ENCODE data around the gene ACYP1.

ACYP1 gene

GRCh38 chr14:75040507-75040906 lies 23.3 kb downstream of the ACYP1 start:
- DNase-seq: no peak

GRCh38 chr14:75032939-75033338 lies 30.9 kb downstream of the ACYP1 start:
- DNase-seq: no peak

GRCh38 chr14:75030147-75030546 lies 33.7 kb downstream of the ACYP1 start:
- DNase-seq: no peak

GRCh38 chr14:75025876-75026275 lies 37.9 kb downstream of the ACYP1 start:
- DNase-seq: no peak

- DNase-seq: no peak
Measured at GRCh38 chr14:75025082-75025481, 38.7 kb downstream of the ACYP1 start.

GRCh38 chr14:75023108-75023507 lies 40.7 kb downstream of the ACYP1 start:
- DNase-seq: no peak

- DNase-seq: no peak
Measured at GRCh38 chr14:75022655-75023054, 41.2 kb downstream of the ACYP1 start.

- no peak for DNase-seq
Measured at GRCh38 chr14:75018694-75019093, 45.1 kb downstream of the ACYP1 start.

GRCh38 chr14:75016815-75017214 lies 47.0 kb downstream of the ACYP1 start:
- no peak for DNase-seq

- no peak for DNase-seq
Measured at GRCh38 chr14:75015496-75015895, 48.3 kb downstream of the ACYP1 start.

- no peak for DNase-seq
Measured at GRCh38 chr14:75013290-75013689, 50.5 kb downstream of the ACYP1 start.

GRCh38 chr14:75011356-75011994 lies 52.3 kb downstream of the ACYP1 start:
- no peak for DNase-seq

- no peak for DNase-seq
Measured at GRCh38 chr14:75010472-75011093, 53.2 kb downstream of the ACYP1 start.

- DNase-seq: no peak
Measured at GRCh38 chr14:75009176-75009575, 54.6 kb downstream of the ACYP1 start.

- DNase-seq: no peak
Measured at GRCh38 chr14:75005357-75005756, 58.5 kb downstream of the ACYP1 start.

GRCh38 chr14:75003250-75004027 lies 60.4 kb downstream of the ACYP1 start:
- peak in 1 of 5 donors; percentile 5 for DNase-seq

All from T-helper 1 cell (primary cell).